Vagina (tissue), 2 donors: ENCODE data around the gene FAH.

Experiments used
- CTCF ChIP-seq, 3 experiments: fragments of 450-650 bp in 2 of 3; fragments of 200-600 bp in 1 of 3; sonication (generic) in 1 of 3; IDR thresholded peaks; one replicate each; pipeline ENCODE4 v1.5.1; 2017 to 2019; ENCODE audit warnings: antibody characterized with exemption in 3 of 3, mild to moderate bottlenecking in 2 of 3, moderate library complexity in 2 of 3
- POLR2AphosphoS5 ChIP-seq, 2 donors: sonication (generic); formaldehyde crosslinking; IDR thresholded peaks; one replicate each; pipeline ENCODE4 v1.9.0; 2017; ENCODE audit warnings: antibody characterized with exemption in 2 of 2, mild to moderate bottlenecking in 2 of 2, low read depth in 1 of 2; ENCODE audit not compliant: insufficient read depth in 1 of 2

GRCh38 chr15:80142646-80143045, 10.2 kb upstream of the FAH start:
- no peak for TF ChIP-seq CTCF (IDR thresholded peaks at IDR 0.05)
- no peak for TF ChIP-seq POLR2AphosphoS5 (IDR thresholded peaks at IDR 0.05; ENCODE audit: insufficient read depth in 1 of 2, low read depth in 1 of 2)
